Sigmoid colon (tissue), 4 donors: Measurements from ENCODE around the gene CENPP.

Experiments used
- EP300 ChIP-seq, 4 donors: sonication (generic); formaldehyde crosslinking; IDR thresholded peaks; one replicate each; pipeline ENCODE4 v1.6.1; 2017; ENCODE audit warnings: antibody characterized with exemption in 4 of 4
- POLR2AphosphoS5 ChIP-seq, 4 donors: sonication (generic); formaldehyde crosslinking; IDR thresholded peaks; one replicate each; pipeline ENCODE4 v1.6.1; 2017; ENCODE audit warnings: antibody characterized with exemption in 4 of 4
- TF ChIP-seq, protein P1 (sequence below), 4 experiments: fragments of 450-650 bp in 3 of 4; fragments of 200-600 bp in 1 of 4; IDR thresholded peaks; one replicate each; pipeline ENCODE4 v1.5.1; 2016 to 2019; ENCODE audit warnings: antibody characterized with exemption in 4 of 4, mild to moderate bottlenecking in 3 of 4, moderate library complexity in 2 of 4

DNA sequence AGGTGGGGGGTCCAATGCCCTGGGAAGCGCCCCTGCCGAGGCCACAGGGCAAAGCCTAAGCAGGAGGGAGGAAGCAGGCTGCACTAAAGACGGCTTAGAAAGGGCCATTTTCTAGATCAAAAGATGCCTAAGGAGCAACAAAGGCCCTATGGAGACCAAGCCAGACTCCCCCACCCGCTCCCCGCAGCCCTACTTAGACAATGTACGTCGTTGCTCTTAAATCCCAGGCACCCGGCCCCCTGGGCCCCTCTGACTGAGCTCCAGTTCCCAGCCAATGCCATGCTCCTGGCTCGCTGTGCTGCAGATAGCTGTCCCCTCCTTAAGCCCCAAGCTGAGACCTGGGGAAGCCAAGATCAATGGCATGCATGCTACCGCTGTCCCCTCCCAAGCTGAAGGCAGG, 333.8 kb downstream of the CENPP start:
- no peak for TF ChIP-seq EP300 (IDR thresholded peaks at IDR 0.05)
- TF ChIP-seq, protein P1, sequence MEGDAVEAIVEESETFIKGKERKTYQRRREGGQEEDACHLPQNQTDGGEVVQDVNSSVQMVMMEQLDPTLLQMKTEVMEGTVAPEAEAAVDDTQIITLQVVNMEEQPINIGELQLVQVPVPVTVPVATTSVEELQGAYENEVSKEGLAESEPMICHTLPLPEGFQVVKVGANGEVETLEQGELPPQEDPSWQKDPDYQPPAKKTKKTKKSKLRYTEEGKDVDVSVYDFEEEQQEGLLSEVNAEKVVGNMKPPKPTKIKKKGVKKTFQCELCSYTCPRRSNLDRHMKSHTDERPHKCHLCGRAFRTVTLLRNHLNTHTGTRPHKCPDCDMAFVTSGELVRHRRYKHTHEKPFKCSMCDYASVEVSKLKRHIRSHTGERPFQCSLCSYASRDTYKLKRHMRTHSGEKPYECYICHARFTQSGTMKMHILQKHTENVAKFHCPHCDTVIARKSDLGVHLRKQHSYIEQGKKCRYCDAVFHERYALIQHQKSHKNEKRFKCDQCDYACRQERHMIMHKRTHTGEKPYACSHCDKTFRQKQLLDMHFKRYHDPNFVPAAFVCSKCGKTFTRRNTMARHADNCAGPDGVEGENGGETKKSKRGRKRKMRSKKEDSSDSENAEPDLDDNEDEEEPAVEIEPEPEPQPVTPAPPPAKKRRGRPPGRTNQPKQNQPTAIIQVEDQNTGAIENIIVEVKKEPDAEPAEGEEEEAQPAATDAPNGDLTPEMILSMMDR (IDR thresholded peaks at IDR 0.05) = no peak
- no peak for TF ChIP-seq POLR2AphosphoS5 (IDR thresholded peaks at IDR 0.05)
